ENCODE results near the gene FAM171A1.
"Not testable (repeated sequence)": the region's sequence is repeated elsewhere in the genome, so short reads cannot be mapped to it uniquely, and the experiment has no call there.

Gene FAM171A1

DNA sequence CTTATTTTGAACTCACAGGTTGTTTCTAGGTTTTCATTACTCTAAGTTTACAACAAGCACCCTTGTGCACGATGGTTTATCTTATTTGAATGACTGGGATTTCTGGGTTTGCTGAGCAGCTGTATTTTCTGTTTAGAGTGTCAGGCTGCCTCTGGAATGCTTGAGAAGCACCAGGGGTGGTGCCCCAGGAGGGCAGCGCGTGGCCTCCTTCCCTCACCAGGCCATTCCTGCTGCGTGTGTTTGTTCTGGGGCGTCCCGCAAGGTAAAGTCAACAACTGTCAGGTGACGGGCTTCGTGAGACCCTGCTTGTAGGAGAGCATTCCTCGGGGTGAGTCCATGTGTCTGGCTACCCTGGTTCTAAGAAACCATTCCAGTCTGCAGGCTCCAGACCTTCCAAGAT lies 54.9 kb downstream of the FAM171A1 start:
- no peak for DNase-seq

DNA sequence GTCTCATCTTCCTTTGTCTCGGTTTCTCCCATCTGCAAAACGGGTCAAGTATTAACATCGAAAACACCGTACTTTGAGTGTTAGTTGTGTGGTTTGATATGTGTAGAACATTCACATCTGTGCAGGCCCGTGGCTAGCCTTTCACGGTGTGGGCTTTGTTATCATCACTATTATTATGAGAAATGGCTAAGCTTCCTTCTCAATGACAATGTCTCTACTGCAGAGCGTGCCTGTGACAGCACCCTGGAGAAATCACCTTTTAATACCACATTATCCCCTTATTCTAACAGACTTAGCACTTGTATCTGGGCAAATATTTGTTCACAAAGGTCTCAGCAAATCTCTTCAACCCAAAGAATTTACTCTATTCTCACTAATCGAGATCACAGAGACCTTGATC lies 55.8 kb downstream of the FAM171A1 start:
- DNase-seq: no peak

DNA sequence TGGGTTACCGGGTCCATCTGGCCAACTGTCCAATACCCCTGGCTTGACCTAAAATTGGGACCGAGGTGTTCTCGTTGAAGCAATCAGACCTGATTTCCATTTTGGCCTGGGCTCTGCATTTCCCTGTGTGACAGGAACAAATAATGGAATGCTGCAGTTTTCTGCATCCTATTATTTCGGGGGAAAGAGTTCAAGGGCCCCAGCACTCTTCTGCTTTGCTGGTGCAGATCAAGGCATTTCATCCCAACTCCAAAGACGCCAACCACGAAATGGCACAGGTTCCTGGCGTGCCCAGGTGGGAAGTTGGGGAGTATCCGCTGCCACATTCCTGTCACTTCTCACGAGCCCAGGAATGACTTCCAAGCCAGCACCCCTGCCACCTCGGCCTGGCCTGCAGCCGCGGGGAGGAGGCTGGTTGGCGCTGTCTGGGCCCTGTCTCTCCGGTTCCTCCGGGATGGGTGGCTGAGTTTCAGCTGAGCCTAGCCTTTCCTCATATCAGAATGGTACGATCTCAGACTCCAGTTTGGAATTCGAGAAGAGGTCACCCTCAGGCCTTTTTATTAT lies 56.5 kb downstream of the FAM171A1 start:
- DNase-seq: no peak

DNA sequence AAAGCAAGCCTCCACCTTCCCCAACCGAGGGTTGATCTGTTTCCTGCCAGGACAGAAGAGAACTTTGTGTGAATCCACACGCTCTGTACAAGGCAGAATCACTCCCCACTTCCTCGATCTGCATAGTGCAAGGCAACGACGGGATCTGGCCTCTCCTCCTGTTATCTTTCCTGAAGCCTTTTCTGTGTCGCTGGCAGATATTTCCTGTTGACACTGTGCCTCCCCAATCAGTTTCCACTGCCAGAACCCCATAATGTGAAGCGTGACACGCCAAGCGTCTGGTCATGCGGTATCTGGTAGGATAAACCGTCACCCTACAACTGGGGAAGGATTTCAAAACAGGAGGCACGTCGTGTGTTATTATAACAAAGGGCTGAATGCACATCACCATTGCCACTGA lies 57.2 kb downstream of the FAM171A1 start:
- DNase-seq: no peak

DNA sequence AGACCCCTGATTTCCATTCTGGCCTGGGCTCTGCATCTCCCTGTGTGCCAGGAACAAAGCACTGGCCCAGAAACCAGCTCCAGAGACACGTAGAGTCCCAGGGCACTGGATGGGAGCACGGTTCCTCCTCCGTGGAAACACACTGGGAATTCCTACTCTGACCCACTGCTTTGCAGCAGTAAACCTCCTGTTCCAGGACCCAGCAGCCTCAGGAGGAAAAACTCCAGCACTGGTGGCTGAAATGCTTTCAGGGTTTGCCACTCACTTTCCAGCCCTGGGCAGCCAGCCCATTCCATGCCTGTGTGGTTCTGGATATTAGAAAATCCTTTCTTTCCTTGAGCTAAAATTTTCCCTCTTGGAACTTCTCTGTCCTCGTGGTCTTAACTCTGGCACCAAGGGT lies 58.0 kb downstream of the FAM171A1 start:
- DNase-seq: no peak

DNA sequence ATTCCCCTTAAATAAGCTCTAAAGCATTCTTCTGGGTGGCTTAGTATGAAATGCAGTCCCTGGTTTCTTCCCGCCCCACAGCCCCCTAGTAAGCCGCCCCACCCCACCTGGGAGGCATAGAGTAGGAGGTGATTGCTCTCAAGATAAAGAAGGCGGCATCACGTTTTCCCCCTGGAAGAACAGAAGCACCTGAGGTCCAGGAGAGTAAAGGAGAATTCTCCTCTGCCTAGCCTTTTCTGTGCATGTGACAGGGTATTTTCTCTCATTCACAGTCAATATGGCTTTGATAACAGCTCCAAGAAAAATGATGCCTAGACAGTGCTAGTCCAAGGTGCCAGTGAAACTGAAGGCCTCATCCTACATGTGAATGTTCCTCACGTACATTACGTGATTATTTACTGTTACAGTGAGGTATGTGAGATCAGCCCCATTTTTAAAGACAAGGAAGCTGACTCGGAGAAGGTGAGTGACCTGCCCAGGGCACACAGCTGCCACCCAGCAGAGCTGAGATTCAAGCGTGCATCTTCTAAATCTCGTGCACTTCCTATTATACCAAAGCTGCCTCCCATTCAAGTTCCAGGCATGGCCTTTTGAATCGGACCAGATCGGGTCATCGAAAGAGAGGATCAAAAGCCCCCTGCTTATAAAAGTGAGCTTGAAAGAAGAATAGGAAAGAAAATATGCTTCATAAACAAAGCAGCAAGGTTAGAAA lies 59.4 kb downstream of the FAM171A1 start:
- DNase-seq: no peak

DNA sequence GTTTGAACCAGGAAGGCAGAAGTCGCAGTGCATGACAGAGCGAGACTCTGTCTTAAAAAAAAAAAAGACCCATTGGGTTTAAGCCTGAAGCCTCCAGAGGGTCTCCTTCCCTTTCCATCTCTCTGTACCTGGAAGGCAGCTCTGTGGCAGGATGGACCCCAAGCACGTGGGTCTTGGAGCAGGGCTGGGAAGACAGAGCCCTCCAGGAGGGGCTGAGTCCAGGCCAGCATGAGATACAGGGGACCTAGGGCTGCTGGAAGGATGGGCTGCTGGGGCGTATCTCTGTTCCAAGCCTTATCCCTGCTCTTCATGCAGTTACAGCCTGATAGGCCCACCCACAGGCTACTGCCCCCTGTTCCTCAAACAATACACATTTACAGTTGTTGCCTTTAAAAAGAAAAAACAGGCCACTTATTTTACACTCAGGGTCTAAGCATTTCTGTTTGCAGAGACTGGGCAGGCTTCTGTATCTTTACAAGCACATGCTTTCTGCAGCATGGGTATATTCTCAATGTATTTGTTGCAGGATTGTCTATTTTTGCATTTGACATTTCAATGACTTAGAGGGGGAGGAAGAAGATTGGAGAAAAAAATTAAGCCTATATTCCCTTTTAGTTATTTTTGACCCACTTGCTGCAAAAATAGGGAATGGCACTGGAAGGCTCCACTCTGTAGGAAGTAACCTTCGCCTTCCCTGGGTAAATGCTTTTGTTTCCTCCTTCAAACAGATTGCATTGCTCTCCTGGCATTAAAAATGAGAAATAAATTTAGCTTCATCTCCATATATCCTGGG lies 60.1 kb downstream of the FAM171A1 start:
- no peak for DNase-seq

DNA sequence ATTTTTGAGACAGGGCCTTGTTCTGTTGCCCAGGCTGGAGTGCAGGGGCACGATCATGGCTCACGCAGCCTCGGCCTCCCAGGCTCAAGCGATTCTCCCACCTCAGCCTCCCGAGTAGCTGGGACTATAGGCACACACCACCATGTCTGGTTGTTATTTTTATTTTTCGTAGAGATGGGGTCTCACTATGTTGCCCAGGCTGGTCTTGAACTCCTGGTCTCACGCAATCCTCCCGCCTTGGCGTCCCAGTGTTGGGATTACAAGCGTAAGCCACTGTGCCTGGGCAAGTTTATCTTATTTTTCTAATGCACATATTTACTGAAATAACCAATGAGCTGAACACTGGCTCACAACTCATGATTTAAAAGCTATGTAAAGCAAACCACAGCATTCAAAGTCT lies 61.9 kb downstream of the FAM171A1 start:
- no peak for DNase-seq

DNA sequence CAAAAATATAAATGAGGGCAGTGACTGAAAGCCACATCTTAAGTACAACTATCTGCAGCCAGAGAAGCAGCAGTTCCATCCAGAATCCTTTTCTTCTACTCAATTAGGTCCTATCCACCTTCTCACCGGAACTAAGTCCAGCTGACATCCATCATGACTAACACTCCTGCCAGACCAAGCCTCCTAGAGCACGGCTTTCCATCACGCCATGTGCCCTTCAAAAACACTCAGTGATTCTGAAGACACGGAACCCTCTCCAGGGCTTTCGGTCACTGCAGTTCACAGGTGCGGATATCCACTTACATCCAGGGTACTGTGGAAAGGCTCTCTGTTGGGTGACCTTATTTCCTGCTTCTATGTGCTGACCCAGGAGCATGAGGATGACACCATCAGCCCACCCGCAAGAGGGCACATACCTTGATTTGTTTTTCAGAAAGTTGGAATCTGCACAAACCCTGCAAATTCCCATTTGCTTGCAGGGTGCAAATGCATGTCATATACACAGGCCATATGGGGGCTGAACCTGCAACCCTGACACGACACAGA lies 64.3 kb downstream of the FAM171A1 start:
- DNase-seq: no peak

DNA sequence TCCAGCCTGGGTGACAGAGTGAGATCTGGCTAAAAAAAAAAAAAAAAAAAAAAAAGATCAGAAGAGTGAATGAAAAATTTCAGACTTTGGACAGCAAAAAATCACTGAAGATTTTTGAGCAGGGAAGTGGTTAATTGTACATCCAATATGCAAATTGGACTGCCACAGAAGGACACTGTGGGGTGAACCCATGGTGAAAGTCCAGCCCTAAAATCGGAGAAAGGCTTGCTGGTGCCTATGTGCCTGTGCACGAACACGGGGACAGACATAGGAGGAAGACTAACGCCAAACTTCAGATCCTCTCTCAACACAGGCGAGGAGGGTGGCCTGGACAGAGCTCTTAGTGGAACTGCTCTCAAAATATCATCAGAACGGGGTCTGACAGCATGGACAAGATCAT lies 65.5 kb downstream of the FAM171A1 start:
- no peak for DNase-seq

DNA sequence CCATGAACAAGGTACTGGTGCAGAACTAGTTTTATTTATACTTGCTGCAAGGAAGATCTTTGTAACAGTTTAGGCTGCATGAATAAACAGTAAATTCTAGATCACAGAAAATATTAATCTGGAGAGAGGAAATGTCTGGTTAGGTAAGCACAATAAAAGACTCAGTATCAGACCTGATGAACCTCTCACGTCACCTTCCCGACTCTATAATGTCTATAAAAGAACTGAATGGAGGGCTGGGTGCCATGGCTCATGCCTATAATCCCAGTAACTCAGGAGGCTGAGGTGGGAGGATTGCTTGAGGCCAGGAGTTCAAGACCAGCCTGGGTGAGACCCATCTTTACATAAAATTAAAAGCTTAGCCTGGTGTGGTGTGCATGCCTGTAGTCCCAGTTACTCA lies 65.9 kb downstream of the FAM171A1 start:
- no peak for DNase-seq

DNA sequence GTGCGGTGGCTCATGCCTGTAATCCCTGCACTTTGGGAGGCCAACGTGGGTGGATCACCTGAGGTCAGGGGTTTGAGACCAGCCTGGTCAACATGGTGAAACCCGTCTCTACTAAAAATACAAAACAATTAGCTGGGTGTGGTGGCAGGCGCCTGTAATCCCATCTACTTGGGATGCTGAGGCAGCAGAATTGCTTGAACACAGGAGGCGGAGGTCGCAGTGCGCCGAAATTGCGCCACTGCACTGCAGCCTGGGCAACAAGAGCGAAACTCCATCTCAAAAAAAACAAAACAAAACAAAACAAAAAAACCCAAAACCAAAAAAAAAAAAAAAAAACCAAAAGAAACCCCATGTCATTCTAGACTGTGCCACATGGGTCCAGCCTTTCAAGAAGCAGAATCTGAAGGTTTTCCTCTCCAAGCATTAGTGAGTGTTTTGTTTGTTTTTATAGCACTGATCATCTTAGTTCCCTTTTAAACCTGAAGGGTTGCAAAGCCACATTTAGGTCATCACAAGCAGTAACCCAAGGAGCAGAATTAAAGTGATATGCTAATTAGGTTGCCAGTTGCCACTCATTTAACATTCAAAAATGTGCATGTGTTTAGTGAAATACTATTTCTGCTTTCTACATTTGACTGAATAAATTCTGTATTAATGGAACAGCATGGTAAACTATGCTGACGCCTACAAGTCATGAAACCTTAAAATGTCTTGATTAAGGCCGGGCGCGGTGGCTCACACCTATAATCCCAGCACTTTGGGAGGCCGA lies 68.7 kb downstream of the FAM171A1 start:
- DNase-seq: not testable (repeated sequence)

DNA sequence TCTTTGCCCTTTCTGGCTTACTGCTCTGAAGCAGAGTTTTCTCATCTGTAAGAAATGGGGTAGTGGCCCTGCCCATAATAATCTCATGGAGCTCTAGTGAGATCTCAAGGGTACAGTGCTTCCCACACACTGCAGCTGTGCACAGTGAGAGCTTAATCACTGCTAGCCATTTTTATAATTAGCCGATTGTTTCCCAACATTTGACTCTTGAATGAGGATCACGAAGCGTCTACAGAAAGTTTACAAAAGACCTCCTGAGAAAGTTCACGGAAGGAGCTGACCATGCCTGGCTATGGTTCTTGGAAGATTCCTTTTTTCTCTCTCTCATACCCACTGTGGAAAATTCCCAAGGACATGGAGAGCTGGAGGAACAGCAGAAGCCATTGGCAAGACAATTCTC lies 70.4 kb downstream of the FAM171A1 start:
- DNase-seq: no peak

DNA sequence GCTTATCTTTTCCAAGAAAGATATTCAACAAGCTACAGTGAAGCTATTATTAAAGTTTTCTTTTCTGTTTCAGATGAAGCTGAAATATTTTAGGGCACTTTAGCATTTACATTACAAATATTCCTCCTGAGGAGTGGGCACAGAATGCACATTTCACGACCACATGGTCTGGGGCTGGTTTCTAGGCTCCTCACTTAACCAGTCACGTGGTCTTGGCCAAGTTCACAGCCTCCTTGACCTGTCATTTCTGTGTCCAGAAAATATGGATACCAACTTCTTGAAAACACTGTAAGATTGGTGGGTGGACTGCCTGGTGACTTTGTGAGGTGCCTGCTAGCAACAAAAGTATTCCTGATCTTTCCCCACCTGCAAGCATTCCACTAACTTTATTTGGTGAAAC lies 70.9 kb downstream of the FAM171A1 start:
- DNase-seq: no peak

DNA sequence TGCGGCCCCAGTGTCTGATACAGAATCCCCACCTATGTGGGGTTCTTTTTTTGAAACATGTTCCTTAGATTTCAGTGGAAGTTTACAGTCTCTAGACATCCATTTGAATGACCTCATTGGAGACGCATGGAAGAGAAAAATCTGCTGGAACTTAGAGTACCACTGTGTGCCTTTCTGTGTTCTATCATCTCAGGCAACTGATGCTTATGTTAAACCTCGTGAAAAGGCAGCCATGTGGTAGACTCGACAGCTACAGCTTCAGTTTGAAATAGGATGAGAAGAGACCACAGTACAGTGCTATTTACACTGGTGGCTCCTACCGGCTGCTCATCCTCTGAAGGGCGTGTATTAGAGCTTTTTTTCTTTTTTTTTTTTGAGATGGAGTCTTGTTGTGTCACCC lies 74.4 kb downstream of the FAM171A1 start:
- no peak for DNase-seq

DNA sequence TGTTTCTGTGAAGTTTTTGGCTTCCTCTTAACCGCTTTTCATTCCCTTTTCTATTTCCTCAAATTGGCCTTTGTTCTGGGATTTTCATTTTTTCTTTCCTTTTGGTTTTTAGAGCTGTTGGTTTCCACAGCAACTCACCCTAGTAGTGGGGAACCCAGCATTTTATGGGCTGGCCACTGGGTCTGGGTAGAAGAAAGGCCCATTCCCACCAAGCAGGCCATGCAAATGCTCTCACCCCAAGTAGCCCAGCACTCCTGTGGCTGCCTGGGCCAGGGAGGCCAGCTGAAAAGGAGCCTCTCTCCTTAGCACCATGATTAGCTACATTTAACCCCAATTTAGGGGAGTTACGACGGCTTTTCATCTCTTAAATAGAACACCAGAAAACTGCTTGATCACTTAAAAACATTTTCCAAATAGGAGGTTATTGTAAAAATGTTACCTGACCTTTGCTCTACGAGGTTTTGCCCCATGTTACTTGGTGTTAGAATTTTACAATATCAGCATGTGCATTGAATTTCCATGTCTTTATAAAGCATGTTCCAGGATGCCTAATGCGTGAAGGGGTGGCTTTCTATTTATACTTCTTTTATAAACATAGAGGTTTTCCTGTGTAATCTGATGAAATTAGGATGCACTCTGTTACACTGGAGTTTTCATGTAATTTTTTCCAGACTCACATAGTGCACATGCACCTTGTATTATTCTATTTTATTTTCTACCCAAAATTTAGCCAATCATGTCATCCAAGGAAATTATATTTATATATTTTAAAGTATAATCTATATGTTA lies 75.4 kb downstream of the FAM171A1 start:
- no peak for DNase-seq

DNA sequence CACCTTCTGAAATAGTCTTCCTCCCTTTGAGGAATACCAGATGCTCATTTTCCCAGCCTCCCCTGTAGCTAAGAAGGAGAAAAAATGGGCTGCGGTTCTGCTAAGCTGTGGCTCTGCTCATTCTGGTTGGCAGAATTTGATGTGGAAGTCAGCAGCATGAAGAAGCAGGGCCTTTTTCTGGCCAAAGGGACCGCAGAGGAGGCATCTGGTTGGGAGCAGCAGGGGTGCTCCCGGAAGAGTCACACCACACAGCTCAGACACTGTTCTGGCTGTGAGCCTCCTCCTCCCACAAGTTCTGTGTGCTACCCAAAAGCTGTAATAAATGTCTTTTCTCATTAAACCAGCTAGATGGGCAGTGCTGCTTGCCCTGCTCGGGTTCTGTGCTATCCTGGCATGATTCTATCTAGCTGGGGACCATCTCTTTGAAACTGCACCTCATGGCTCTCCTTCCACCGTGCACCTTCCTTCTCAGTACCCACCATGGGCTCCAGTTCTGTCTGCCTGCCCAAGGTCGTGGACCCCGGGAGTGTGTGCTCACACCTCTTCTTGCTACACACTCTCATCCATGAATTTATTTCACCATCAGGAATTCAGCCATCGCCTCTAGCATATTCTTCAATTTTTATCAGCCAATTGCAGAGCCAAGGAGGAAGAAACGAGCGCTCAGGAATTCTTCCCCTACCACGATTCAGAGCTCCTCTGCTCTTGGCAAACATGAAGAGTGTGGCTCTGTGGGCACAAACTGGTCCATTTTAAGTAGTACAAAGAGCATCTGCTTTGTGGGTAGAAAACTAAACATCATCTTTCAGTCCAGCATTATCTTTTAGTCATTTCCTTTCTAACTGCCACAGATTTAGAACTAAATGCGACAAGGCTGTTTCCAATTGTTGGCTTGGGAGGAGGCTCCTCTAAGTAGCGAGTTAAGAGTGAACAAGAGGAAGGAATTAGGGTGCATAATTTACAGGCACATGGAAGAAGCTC lies 76.9 kb downstream of the FAM171A1 start:
- no peak for DNase-seq

DNA sequence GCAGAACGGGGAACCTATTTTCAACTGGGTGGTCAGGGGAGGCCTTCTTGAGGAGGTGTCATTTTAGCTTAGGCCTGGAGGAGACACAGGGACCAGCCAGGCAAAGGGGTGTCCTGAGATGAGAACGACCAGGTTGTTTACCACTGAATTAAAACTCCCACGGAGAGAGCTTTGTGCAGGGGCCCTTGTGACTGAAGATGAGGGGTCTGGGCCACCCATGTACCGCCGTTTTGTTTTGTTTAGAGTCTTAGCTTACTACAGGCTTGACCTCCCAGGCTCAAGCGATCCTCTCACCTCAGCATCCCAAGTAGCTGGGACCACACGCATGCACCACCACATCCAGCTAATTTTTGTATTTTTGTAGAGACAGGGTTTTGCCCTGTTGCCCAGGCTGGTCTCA lies 80.4 kb downstream of the FAM171A1 start:
- DNase-seq: no peak

DNA sequence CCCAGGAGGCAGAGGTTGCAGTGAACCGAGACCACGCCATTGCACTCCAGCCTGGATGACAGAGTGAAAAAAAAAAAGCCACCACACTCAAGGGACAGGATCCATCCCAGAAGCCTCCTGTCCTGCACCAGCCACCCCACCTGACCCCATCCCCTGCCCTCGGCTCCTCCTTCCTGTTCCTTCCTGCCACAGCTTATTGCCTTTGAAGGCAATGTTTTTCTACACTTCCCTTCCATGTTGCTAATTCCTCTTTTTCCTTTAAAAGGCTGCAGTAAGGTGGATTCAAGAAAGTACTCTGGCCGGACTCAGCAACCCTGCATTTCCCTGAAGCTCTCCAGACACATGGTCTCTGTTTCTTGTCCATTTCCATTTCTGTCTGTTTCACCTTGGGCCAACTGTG lies 80.9 kb downstream of the FAM171A1 start:
- DNase-seq: no peak

DNA sequence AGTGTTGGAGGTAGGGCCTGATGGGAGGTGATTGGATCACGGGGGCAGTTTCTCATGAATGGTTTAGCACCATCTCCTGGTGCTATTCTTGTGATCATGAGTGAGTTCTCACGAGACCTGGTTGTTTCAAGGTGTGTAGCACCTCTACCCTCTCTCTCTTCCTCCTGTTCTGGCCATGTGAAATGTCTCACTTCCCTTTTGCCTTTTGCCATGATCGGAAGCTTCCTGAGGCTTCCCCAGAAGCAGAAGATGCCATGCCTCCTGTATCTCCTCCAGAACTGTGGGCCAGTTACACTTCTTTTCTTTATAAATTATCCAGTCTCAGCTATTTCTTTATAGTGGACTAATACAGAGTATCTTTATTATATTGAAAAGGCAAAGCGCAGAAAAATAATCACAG lies 90.1 kb downstream of the FAM171A1 start:
- no peak for DNase-seq

DNA sequence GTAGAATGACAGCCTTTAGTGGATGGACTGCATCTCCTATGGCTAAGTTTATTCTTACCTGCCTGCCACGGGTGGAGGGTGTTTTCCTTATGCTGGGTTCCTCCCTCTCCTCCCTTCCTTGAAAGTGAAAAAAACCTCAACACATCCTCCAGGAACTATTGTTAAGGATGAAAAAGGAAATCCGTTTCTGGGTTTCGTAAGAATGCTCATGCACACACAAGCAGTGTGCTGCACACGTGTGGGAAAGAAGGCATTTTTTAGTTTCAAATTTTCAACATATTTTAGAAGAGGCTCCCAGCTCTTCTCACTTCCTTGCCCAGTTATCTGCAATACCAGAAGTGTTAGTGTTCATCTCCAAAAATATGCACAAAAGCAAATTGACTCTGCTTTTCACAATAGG lies 90.6 kb downstream of the FAM171A1 start:
- no peak for DNase-seq
